Kidney (tissue), 14 donors: ENCODE results near the gene MYLK. TPM values are rescaled to one million over a fixed set of nuclear protein-coding genes. Genes with fewer than 3 reads are reported as not detected.

ENCODE experiments used
- DNase-seq, 5 donors: peaks; one replicate each; pipeline ENCODE4 v3.0.0-alpha.2; 2013 to 2020
- FAIRE-seq: peaks from 2 replicates; lab custom pipeline; 2012; peaks lifted over from hg19 to GRCh38; lab: Jason Lieb, UNC
- H3K27ac ChIP-seq, 2 donors: one replicate each; pipeline ENCODE4 v1.7.0; 2013; ENCODE audit warnings: low read depth in 2 of 2, low read length in 2 of 2, inconsistent platforms in 1 of 2
- H3K27me3 ChIP-seq: one replicate; pipeline ENCODE4 v1.7.1; 2013; ENCODE audit warnings: low read length, inconsistent platforms; ENCODE audit not compliant: control insufficient read depth, insufficient read depth
- H3K36me3 ChIP-seq, 3 donors: one replicate each; pipeline versions ENCODE4 v1.7.0 to v1.7.1; 2013; ENCODE audit warnings: low read length in 3 of 3, control low read depth in 1 of 3, inconsistent platforms in 1 of 3; ENCODE audit not compliant: insufficient read depth in 3 of 3, control insufficient read depth in 2 of 3
- H3K4me1 ChIP-seq, 3 donors: one replicate each; pipeline versions ENCODE4 v1.7.0 to v1.7.1; 2013; ENCODE audit warnings: low read length in 3 of 3, inconsistent platforms in 1 of 3, low read depth in 1 of 3; ENCODE audit not compliant: control insufficient read depth in 2 of 3, insufficient read depth in 2 of 3
- H3K4me3 ChIP-seq, 3 donors: one replicate each; pipeline versions ENCODE4 v1.7.0 to v1.8.1; 2013; ENCODE audit warnings: low read length in 3 of 3, control low read depth in 1 of 3, inconsistent platforms in 1 of 3
- H3K9ac ChIP-seq, 3 donors: one replicate each; pipeline versions ENCODE4 v1.7.0 to v1.7.1; 2013; ENCODE audit warnings: low read length in 3 of 3, control low read depth in 1 of 3, inconsistent platforms in 1 of 3
- H3K9me3 ChIP-seq, 3 donors: one replicate each; pipeline versions ENCODE4 v1.7.0 to v1.7.1; 2013; ENCODE audit warnings: low read length in 3 of 3, control low read depth in 1 of 3, inconsistent platforms in 1 of 3; ENCODE audit not compliant: control insufficient read depth in 2 of 3, insufficient read depth in 1 of 3
- CTCF ChIP-seq: IDR thresholded peaks from 3 replicates; pipeline ENCODE4 v1.5.1; 2012; ENCODE audit warnings: mild to moderate bottlenecking, moderate library complexity, borderline replicate concordance; ENCODE audit not compliant: insufficient read depth; ENCODE audit errors: extremely low read depth
- intact Hi-C: fragments of 100-400 bp; cut with DNase I; formaldehyde crosslinking; loops from one replicate; pipeline ENCODE4 v1.11.1; 2022
- polyA plus RNA-seq: library from polyadenylated mRNA; stranded (reverse); fragments of 350-450 nt; fragmentation: Illumina TruSeq; extraction: RNeasy Lipid Tissue Mini Kit (QIAGEN cat#74804); gene quantifications from one replicate; pipeline ENCODE4 v1.2.3, GENCODE V29; 2014; ENCODE audit warnings: low read depth, low replicate concordance; ENCODE audit not compliant: insufficient read depth
- total RNA-seq: library from RNA; stranded (reverse); fragmentation: NEBNext Ultra II Directional; extraction: Animal tissue kit (Norgen Biotek cat#: 25700); gene quantifications from one replicate; pipeline ENCODE4 v1.2.1, GENCODE V29; 2021
- donor health status: control.
- donor health status: control.
- donor health status: control.
- donor health status: control.
- donor health status: control.
- donor health status: DM: yes; HTN: yes; CAD: no.
- donor health status: Normal renal cell carcinoma (clear cell type).

Gene MYLK
- total and polyA plus RNA-seq, 2 donors from 2014 or later, result 25.3 to 164 TPM

- Histone ChIP-seq H3K9ac (no peak overlapping the region), H3K4me3 (no peak overlapping the region), H3K9me3 (no peaks in the 10 kb centered on the region), H3K27me3 (no peaks in the 10 kb centered on the region), H3K36me3 (peaks cover 0 to 37% (median 8%) of the 10 kb centered on the region in 3 donors), H3K4me1 (peaks cover 0 to 5% (median 0%) of the 10 kb centered on the region in 3 donors), H3K27ac (no peak overlapping the region)
- FAIRE-seq (no peak), DNase-seq (no peak)
- TF ChIP-seq CTCF, result no peak
- intact Hi-C loops, result no loop called here
Measured at GRCh38 chr3:123679712-123680386, 204.3 kb downstream of the MYLK start.

GRCh38 chr3:123678108-123678511 lies 206.0 kb downstream of the MYLK start:
- Histone ChIP-seq H3K9me3 (no peaks in the 10 kb centered on the region), H3K36me3 (peaks cover 0 to 27% (median 5%) of the 10 kb centered on the region in 3 donors), H3K27ac (peak overlapping the region in 1 of 2 donors; percentile 1), H3K4me3 (no peak overlapping the region), H3K27me3 (no peaks in the 10 kb centered on the region), H3K9ac (no peak overlapping the region), H3K4me1 (no peaks in the 10 kb centered on the region)
- intact Hi-C loops, result no loop called here
- DNase-seq (no peak), FAIRE-seq (no peak)
- no peak for TF ChIP-seq CTCF

GRCh38 chr3:123672429-123673146 lies 211.5 kb downstream of the MYLK start:
- no peak for TF ChIP-seq CTCF
- Histone ChIP-seq H3K4me1 (peaks cover 0 to 19% (median 8%) of the 10 kb centered on the region in 3 donors), H3K9me3 (no peaks in the 10 kb centered on the region), H3K9ac (no peak overlapping the region), H3K4me3 (no peak overlapping the region), H3K27ac (peak overlapping the region in 1 of 2 donors; percentile 14), H3K36me3 (peaks cover 0 to 16% (median 0%) of the 10 kb centered on the region in 3 donors), H3K27me3 (no peaks in the 10 kb centered on the region)
- intact Hi-C loops, result no loop called here
- no peak for FAIRE-seq
- DNase-seq, result no peak
